Embryonic facial prominence (tissue), 1 donor: ENCODE results near the gene MMRN1.

Experiments used
- DNase-seq: peaks from one replicate; pipeline ENCODE4 v3.0.0-alpha.2; 2016; ENCODE audit errors: extremely low spot score

MMRN1 gene

DNA sequence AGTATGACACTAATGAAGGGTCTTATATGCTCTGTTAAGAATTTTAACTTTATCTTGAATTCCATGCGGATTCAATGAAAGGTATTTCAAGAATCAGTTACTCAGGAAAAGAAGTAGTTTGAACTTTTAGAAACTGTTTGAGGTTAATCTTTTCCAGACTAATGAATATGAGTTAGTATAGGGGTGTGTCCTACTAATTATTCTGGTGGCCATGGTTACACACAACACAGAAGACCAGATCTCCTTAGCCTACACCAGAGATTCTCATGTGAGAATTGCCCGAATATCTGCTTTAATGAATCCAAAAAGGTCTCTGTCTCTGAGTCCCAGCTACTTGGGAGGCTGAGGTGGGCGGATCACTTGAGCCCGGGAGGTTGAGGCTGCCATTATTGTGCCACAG is 100.4 kb downstream of the MMRN1 start:
- no peak for DNase-seq

DNA sequence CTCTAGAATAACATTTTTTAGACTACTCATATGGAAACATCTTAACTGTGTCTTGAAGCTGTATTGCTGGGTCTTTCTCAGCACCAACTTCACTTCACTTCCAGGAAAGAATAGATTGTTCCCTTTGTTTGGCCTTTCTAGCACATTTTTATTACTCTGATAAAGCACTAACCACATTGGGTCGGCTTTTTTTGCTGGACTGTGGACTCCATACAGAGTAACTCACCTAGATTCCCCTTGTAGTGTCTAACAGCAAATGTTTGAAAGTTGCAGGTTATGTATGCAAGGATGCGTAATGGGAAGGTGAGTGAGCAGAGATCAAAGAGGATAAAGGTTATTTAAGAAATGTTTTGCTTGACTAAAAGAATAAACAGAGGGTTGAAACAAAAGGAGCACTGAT is 101.2 kb downstream of the MMRN1 start:
- no peak for DNase-seq

DNA sequence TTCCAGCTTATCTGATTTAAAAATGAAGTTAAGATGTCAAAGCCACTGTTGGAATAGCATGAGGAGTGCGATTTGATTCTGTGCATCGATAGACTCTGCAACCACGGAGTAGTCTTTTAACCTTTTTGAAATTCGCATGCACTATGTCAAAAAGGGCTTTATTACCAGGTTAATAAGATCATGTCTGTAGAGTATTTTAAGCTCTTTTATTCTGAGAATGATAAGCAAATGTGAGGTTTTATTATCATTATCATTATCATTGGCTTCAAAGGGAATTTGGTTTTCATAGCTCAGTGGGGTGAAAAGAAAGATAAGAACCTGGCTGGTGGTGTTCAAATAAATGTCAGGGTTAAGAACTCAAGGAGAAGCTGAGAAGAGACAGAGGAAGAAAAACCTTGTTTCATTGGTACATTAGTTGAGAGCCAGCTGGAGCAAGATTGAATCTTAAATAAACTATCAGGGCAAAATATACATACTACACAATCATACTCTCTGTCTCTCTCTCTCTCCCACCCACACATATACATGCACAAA is 102.6 kb downstream of the MMRN1 start:
- DNase-seq, result no peak

DNA sequence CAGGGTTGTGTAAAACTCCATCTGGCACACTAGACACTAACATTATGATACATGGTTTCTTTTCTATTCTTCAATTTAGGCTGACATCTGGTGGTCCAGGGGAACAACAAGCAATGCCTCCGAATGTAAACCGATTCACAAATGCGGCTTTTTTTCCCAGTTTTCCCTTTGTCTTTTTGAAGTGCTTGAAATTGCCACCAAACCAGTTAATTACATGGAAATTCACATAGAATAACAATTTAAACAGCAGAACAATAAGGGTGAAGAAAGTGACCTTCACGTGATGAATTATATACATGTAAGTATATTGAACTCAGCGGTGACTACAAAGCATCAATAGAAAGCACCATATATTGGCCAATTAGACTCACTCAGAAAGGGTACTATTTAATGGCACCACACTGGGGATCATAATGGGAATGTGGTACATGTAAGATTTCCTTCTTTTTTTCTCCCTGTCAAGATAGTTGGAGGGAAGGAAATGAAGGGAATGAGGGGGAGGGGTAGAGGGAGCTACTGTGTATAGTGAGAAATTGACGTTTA is 103.9 kb downstream of the MMRN1 start:
- no peak for DNase-seq

DNA sequence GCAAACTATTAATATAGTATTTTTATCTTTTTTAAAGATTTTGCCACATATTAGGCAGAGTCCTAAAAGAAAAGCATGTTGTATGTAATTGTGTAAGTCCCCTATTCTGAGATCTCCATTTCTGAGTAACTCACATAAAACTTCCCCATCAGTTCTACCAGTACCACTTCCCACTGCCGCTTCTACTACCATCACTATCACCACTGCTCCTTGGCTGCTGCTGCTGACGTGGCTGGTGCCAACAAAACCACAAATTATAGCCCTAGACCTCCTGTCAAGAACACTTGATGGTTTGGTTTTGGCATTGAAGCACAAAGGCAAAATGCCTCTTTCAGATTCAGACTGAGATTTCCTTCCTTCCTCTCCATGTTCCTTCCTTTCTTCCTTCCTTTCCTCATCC is 106.4 kb downstream of the MMRN1 start:
- no peak for DNase-seq

DNA sequence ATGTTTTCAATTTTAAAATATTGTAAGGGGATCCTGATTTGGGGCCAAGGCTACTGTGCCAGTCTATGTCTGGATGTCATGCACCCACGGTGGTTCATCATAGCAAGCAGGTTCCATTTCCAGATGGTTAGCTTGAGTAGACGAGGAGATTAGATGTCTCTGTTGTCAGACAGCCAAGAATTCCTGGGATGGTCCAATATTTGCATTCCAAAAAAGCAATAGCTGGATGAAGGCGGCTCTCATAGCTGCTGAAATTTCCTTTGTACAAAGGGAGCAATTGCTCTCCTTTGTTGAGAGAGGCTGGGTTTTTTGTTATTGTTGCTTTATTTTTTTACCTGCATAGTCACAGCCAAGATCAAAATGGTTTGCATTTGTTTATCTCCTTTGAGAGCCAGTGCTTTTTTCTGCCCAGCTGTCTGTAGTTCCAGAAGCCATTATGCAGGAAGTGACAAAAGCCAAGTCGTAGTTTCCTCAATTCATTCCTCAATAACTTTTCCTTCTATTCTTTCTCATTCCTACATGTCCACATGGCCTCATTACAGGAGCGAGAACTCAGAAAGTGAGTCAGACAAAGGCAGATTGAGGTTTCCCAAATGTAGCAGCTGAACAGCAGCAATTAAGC is 107.9 kb downstream of the MMRN1 start:
- no peak for DNase-seq
